BLaER1 treated with 17β-estradiol and CSF1 and Interleukin-3, amounts not matched to agents 10 nM and 100 nM (cell line): ENCODE measurements around the gene OPCML.

ENCODE experiments used
- H3K27ac ChIP-seq, 11 experiments: shearing (Covaris generic); formaldehyde crosslinking; 2 replicates each; pipeline ENCODE4 v1.8.1; 2022
- H3K27me3 ChIP-seq, 11 experiments: shearing (Covaris generic); formaldehyde crosslinking; 2 replicates each; pipeline ENCODE4 v1.8.1; 2022
- H3K36me3 ChIP-seq, 11 experiments: shearing (Covaris generic); formaldehyde crosslinking; 2 replicates each; pipeline ENCODE4 v1.8.1; 2022
- H3K4me1 ChIP-seq, 10 experiments: shearing (Covaris generic); formaldehyde crosslinking; 2 replicates each; pipeline ENCODE4 v1.8.1; 2022
- H3K4me2 ChIP-seq, 11 experiments: shearing (Covaris generic); formaldehyde crosslinking; 2 replicates each; pipeline ENCODE4 v1.8.1; 2022
- H3K4me3 ChIP-seq, 10 experiments: shearing (Covaris generic); formaldehyde crosslinking; 2 replicates each; pipeline ENCODE4 v1.8.1; 2022
- H3K9ac ChIP-seq, 11 experiments: shearing (Covaris generic); formaldehyde crosslinking; 2 replicates each; pipeline ENCODE4 v1.8.1; 2022
- H3K9me3 ChIP-seq, 11 experiments: shearing (Covaris generic); formaldehyde crosslinking; replicated peaks in 1 of 11; 2 replicates each; pipeline ENCODE4 v1.8.1; 2022
- H4K20me1 ChIP-seq, 11 experiments: shearing (Covaris generic); formaldehyde crosslinking; 2 replicates each; pipeline ENCODE4 v1.8.1; 2022
- Cebpa-rat ChIP-seq, 11 experiments: shearing (Covaris generic); IDR thresholded peaks; 2 replicates each; pipeline ENCODE4 v1.8.1; 2022

The OPCML gene

DNA sequence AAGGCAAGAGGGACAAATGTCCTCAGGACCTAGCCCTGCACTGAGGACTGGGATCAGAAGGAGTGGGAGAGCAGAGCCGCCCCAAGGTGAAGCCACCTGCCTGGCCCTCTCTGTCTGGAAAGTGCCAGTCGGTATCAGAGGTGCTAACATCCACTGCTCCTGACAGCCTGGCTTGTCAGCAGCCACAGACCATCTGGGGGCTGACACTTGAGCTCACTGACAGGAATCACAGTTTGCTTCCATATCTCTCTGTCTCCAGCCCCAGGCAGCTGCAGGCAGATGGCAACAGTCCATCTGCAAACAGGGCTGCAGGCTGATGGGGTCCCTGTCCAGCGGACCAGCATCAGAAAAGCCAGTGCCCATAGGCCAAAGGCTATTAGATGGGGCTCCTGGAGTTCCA lies 5.5 kb downstream of the OPCML start:
- Histone ChIP-seq H3K9ac (no peak overlapping the region), H3K4me3 (no peak overlapping the region), H3K9me3 (no peaks in the 10 kb centered on the region), H3K36me3 (no peaks in the 10 kb centered on the region), H4K20me1 (no peaks in the 10 kb centered on the region; a peak in 1 of 22 replicates), H3K27ac (no peak overlapping the region), H3K4me2 (no peak overlapping the region), H3K27me3 (peaks cover 9 to 23% (median 21%) of the 10 kb centered on the region in 11 experiments), H3K4me1 (peaks cover 4 to 12% (median 8%) of the 10 kb centered on the region in 10 experiments; a peak in 16 of 20 replicates)
- no peak for TF ChIP-seq Cebpa-rat (IDR thresholded peaks at IDR 0.05)

DNA sequence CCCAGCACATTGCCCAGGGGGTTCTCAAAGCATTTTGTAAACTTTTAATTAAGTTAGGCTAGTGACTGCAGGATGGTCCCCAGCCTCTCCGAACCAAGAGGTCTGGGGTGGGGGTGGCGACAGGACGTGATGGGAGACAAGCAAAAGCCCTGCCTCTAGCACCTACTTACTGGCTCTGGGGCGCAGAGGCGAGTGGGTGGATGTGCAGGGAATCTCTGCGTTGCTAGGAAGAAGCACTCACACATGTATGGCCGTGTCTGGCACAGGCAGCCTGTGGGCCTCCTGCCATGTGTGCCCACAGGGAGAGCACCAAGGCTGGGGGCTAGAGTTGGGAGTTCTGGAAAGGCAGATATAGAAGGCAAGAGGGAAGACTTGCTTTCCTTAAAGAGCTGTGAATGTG lies 6.3 kb downstream of the OPCML start:
- peaks cover 7 to 19% (median 14%) of the 10 kb centered on the region in 10 experiments; a peak in 19 of 20 replicates for H3K4me1 ChIP-seq
- no peak overlapping the region for H3K27ac ChIP-seq

DNA sequence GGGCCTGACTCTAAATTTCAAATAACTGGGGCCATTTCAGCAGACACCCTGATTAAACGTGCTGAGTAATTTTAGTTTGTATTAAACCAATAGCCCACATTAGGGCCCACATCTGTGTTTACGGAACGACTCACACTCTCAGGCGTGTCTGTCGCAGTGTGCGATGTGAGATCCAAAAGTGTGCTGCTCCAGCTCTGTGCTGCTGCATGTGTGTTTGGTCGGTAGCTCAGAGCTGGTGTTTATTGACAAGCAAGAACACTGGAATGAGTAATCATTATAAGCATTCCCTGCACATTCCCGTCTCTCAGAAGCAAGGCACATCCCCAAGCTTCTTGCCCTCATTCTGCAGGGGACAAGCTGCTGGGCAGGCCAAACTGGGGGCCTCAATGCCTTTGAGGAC lies 7.8 kb downstream of the OPCML start:
- Histone ChIP-seq H3K4me2 (no peak overlapping the region), H3K4me1 (peaks cover 4 to 24% (median 21%) of the 10 kb centered on the region in 10 experiments; a peak in 19 of 20 replicates), H3K27ac (no peak overlapping the region), H3K36me3 (no peaks in the 10 kb centered on the region), H3K27me3 (0 out of 22 replicates have a peak, but pooled peaks cover 0 to under 1% (median 0%) of the 10 kb centered on the region in 11 experiments), H3K9ac (no peak overlapping the region), H4K20me1 (no peaks in the 10 kb centered on the region; a peak in 1 of 22 replicates), H3K4me3 (no peak overlapping the region), H3K9me3 (no peaks in the 10 kb centered on the region)
- no peak for TF ChIP-seq Cebpa-rat (IDR thresholded peaks at IDR 0.05)

More for the DNA sequence above, 6.3 kb downstream of the OPCML start:
- Histone ChIP-seq H4K20me1 (no peaks in the 10 kb centered on the region; a peak in 1 of 22 replicates), H3K9me3 (no peaks in the 10 kb centered on the region), H3K9ac (no peak overlapping the region), H3K4me3 (no peak overlapping the region), H3K36me3 (no peaks in the 10 kb centered on the region), H3K27me3 (peaks cover 1 to 15% (median 13%) of the 10 kb centered on the region in 11 experiments; a peak in 21 of 22 replicates), H3K4me2 (no peak overlapping the region)
- no peak for TF ChIP-seq Cebpa-rat (IDR thresholded peaks at IDR 0.05)

DNA sequence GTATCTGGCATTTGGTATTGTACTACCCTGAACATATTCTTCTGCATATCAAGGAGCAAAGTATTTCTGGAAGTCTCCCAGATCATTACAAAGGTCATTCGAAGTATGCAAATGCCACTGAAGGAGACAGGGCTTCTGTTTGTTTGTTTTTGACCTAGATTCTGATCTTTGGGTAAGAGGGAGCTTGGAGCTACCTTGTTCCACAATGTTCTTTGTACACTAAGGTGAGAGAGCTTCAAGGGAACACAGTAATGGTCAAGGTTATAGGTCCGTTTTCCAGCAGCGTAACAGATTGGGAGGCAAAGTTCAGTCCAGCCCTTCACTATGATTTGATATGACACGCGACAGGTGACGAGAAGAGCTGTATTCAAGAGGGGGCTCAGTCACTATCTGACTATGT lies 10.0 kb downstream of the OPCML start:
- no peak overlapping the region for H3K9ac ChIP-seq
- H3K27ac ChIP-seq: no peak overlapping the region
- no peaks in the 10 kb centered on the region for H3K27me3 ChIP-seq
- H4K20me1 ChIP-seq: no peaks in the 10 kb centered on the region; a peak in 1 of 22 replicates
- no peaks in the 10 kb centered on the region for H3K9me3 ChIP-seq
- no peak for TF ChIP-seq Cebpa-rat (IDR thresholded peaks at IDR 0.05)
- no peak overlapping the region for H3K4me2 ChIP-seq
- H3K36me3 ChIP-seq: no peaks in the 10 kb centered on the region
- no peak overlapping the region for H3K4me3 ChIP-seq
- H3K4me1 ChIP-seq: peaks cover 0 to 19% (median 17%) of the 10 kb centered on the region in 10 experiments; a peak in 17 of 20 replicates

DNA sequence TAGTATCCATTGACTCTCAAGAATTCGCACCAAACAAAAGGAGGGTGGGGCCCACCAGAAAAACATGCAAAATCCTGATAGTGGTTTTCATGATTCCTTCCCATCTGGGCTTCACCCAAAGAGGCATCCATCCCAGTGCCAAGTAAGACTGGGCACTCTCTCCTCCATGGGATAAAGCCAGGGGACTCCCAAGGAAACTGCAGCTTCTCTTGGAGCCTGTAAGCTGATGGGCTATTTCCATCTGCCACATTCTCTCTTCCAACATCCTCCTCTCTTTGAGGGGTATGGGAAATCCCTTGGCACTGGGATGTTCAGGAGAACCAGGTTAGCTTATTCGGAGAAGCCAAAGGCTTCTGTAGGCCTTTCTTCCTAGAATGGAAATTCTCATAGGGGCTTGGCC lies 10.8 kb downstream of the OPCML start:
- Histone ChIP-seq H3K36me3 (no peaks in the 10 kb centered on the region), H3K4me1 (peaks cover 0 to 22% (median 17%) of the 10 kb centered on the region in 10 experiments; a peak in 17 of 20 replicates), H3K4me2 (peak overlapping the region in 8 of 11 experiments; percentile 18 to 73 (median 64); a peak in 15 of 22 replicates), H4K20me1 (no peaks in the 10 kb centered on the region), H3K4me3 (no peak overlapping the region), H3K9me3 (no peaks in the 10 kb centered on the region), H3K27ac (no peak overlapping the region), H3K27me3 (no peaks in the 10 kb centered on the region), H3K9ac (no peak overlapping the region)
- TF ChIP-seq Cebpa-rat (IDR thresholded peaks at IDR 0.05): no peak

DNA sequence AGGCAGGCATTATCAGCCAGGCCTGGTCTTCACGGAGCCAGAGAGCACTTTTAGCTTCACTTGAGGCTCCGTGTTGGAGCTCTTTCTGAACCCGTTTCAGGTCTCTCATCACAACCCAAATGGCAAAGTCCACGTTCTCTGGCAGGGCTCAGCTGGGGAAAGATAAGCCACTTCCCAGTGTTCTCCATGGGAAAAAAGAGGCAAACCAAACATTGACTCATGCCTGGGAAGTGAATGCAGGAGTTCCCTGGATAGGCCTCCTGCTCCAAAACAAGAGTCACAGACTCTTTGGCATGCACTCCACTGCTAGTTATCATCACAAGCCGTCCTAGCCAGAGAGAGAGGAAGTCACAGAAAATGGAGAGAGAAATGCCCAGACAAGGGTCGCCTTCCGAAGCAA lies 11.6 kb downstream of the OPCML start:
- Histone ChIP-seq H3K36me3 (no peaks in the 10 kb centered on the region), H3K9ac (no peak overlapping the region), H3K27ac (no peak overlapping the region), H3K9me3 (no peaks in the 10 kb centered on the region), H3K4me3 (no peak overlapping the region), H3K4me2 (peak overlapping the region; percentile 11 to 73 (median 61); a peak in 17 of 22 replicates), H3K4me1 (peaks cover 0 to 26% (median 19%) of the 10 kb centered on the region in 10 experiments; a peak in 17 of 20 replicates), H3K27me3 (no peaks in the 10 kb centered on the region), H4K20me1 (no peaks in the 10 kb centered on the region)
- TF ChIP-seq Cebpa-rat (IDR thresholded peaks at IDR 0.05): no peak

DNA sequence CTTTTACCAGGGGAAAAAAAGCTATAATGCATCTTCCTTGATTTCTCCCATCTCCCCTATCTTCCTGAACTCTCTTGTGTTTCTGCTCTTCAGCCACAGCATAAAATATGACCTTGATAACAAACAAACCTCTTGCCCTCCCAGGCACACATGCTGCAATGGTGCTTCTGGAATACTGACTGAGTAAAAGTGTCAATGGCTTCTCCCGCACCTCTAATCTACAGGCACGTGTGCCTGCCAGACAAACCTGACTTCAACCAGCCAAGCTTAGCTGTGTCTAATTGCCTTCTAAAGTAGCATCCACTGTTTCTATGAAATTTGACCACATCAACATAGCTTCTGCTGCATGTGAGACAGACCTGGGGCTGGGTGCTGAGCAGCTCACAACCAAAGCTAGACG lies 12.7 kb downstream of the OPCML start:
- H3K27ac ChIP-seq: no peak overlapping the region
- no peaks in the 10 kb centered on the region for H4K20me1 ChIP-seq
- no peak overlapping the region for H3K4me2 ChIP-seq
- H3K36me3 ChIP-seq: no peaks in the 10 kb centered on the region
- no peaks in the 10 kb centered on the region for H3K27me3 ChIP-seq
- H3K4me3 ChIP-seq: no peak overlapping the region
- H3K9me3 ChIP-seq: no peaks in the 10 kb centered on the region
- H3K4me1 ChIP-seq: peaks cover 0 to 37% (median 27%) of the 10 kb centered on the region in 10 experiments; a peak in 17 of 20 replicates
- H3K9ac ChIP-seq: no peak overlapping the region
- no peak for TF ChIP-seq Cebpa-rat (IDR thresholded peaks at IDR 0.05)

DNA sequence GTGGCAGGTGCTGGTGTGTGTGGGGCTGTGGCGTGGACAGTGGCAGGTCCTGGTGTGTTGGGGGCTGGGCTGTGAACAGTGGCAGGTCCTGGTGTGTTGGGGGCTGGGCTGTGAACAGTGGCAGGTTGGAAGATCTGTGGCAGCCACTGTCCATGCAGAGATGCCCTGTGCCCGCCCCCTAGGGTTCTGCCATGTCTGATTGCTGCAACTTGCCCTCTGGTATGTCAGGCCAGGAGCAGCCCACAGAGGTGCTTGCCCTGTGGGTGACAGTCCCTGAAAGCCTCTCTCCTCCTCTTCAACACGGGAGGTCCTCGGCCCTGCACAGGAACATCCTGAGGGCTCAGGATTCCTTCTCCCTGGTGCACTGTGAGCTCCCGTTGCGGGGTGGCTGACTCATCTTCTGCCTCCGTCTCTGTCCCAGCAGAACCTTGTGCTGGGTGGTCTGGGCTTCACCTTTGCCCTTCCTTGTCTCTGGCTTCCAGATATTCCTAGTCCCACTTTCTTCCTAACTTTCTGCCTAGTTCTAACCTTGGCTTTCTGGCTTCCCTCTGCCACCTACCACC lies 13.5 kb downstream of the OPCML start:
- no peak overlapping the region for H3K4me2 ChIP-seq
- no peaks in the 10 kb centered on the region for H3K9me3 ChIP-seq
- no peak overlapping the region for H3K9ac ChIP-seq
- H3K27ac ChIP-seq: no peak overlapping the region
- H4K20me1 ChIP-seq: no peaks in the 10 kb centered on the region; a peak in 1 of 22 replicates
- H3K36me3 ChIP-seq: no peaks in the 10 kb centered on the region
- TF ChIP-seq Cebpa-rat (IDR thresholded peaks at IDR 0.05): no peak
- H3K27me3 ChIP-seq: no peaks in the 10 kb centered on the region
- H3K4me1 ChIP-seq: peaks cover 0 to 37% (median 27%) of the 10 kb centered on the region in 10 experiments; a peak in 17 of 20 replicates
- no peak overlapping the region for H3K4me3 ChIP-seq

DNA sequence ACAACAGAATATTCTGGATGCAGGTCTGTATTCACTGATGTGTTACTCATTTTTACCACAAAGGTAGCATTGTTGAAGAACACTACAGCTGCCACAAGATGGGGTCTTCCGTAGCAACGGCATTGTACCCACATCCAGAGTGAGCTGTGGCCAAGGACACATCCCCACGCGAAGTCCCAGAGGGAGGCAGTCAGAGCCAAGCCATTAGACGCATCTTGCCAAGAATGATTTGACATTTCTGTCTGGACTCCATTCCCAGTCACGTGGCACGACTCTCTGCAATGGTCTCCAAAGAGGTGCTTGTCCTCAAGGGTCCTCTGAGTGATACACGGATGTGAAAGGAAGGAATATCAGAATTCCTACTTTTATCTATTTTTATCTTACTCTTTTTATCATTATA lies 15.5 kb downstream of the OPCML start:
- Histone ChIP-seq H3K27ac (no peak overlapping the region), H3K4me1 (peaks cover 0 to 37% (median 27%) of the 10 kb centered on the region in 10 experiments; a peak in 17 of 20 replicates), H3K9ac (no peak overlapping the region), H4K20me1 (no peaks in the 10 kb centered on the region; a peak in 1 of 22 replicates), H3K9me3 (no peaks in the 10 kb centered on the region), H3K27me3 (no peaks in the 10 kb centered on the region), H3K4me2 (0 out of 22 replicates have a peak overlapping the region, but pooled peaks of 1 of the 11 experiments have one; percentile 2), H3K36me3 (no peaks in the 10 kb centered on the region), H3K4me3 (no peak overlapping the region)
- TF ChIP-seq Cebpa-rat (IDR thresholded peaks at IDR 0.05): no peak

DNA sequence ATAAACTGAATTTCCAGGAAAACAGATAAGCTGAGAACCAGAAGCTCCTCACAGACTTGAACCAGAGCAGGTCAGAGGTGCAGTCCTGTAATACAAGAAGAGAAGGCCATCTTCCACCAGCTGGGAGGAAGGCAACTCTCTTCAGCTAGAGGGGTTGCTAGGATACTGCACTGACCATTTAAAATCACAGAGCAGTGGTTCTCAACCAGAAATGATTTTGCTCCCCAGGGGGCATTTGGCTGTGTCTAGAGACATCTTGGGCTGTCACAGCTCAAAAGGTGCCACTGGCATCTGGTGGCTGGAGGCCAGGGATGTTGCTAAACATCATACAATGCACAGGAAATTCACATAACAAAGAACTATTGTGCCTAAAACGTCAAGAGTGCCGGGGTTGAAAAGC lies 17.2 kb downstream of the OPCML start:
- no peak overlapping the region for H3K27ac ChIP-seq
- H4K20me1 ChIP-seq: no peaks in the 10 kb centered on the region; a peak in 1 of 22 replicates
- peaks cover 0 to 21% (median 12%) of the 10 kb centered on the region in 10 experiments; a peak in 15 of 20 replicates for H3K4me1 ChIP-seq
- no peak for TF ChIP-seq Cebpa-rat (IDR thresholded peaks at IDR 0.05)
- H3K4me2 ChIP-seq: peak overlapping the region in 8 of 11 experiments; percentile 18 to 70 (median 44); a peak in 15 of 22 replicates
- H3K9ac ChIP-seq: no peak overlapping the region
- H3K27me3 ChIP-seq: no peaks in the 10 kb centered on the region; a peak in 1 of 22 replicates
- no peaks in the 10 kb centered on the region for H3K36me3 ChIP-seq
- H3K9me3 ChIP-seq: no peaks in the 10 kb centered on the region
- no peak overlapping the region for H3K4me3 ChIP-seq
